A673 (cell line): ENCODE results near the gene CYP1A2. TPM values are rescaled to one million over a fixed set of nuclear protein-coding genes. Genes with fewer than 3 reads are reported as not detected.

ENCODE experiments used
- BruUV-seq: library from RNA; stranded (reverse); fragments of 400-500 nt; replicated peaks from 2 replicates; lab custom pipeline; 2021; lab: Mats Ljungman, UMichigan
- CTCF ChIA-PET: fragments of 300-600 bp; sonication (Branson Sonifier 250); formaldehyde crosslinking; loops from one replicate; lab custom pipeline; 2022; ENCODE audit warnings: antibody characterized with exemption; lab: Charles Lee
- POLR2A ChIA-PET: fragments of 300-600 bp; sonication (Branson Sonifier 250); formaldehyde crosslinking; loops from one replicate; lab custom pipeline; 2022; ENCODE audit warnings: antibody characterized with exemption; ENCODE audit not compliant: low non-redundant PET; lab: Charles Lee
- DNase-seq: peaks from one replicate; pipeline ENCODE4 v3.0.0-alpha.2; 2015; ENCODE audit warnings: low spot score
- H3K27ac ChIP-seq: fragments of 200-600 bp; sonication (generic); 2 replicates; pipeline ENCODE4 v1.5.1; 2016; ENCODE audit warnings: mixed run types, low read depth, mild to moderate bottlenecking, mixed read lengths, antibody characterized with exemption, low read length; ENCODE audit not compliant: poor library complexity, severe bottlenecking
- H3K27me3 ChIP-seq: fragments of 200-600 bp; sonication (generic); replicated peaks from 2 replicates; pipeline ENCODE4 v1.6.1; 2017; ENCODE audit warnings: mixed run types, low read depth, mild to moderate bottlenecking, mixed read lengths, antibody characterized with exemption, low read length; ENCODE audit not compliant: insufficient read depth, poor library complexity
- H3K36me3 ChIP-seq: fragments of 200-600 bp; sonication (generic); 2 replicates; pipeline ENCODE4 v1.6.1; 2016; ENCODE audit warnings: mixed run types, mild to moderate bottlenecking, mixed read lengths, antibody characterized with exemption, low read length; ENCODE audit not compliant: insufficient read depth, poor library complexity, severe bottlenecking
- H3K4me1 ChIP-seq: fragments of 200-600 bp; sonication (generic); 2 replicates; pipeline ENCODE4 v1.6.1; 2017; ENCODE audit warnings: mixed run types, mild to moderate bottlenecking, mixed read lengths, antibody characterized with exemption, low read length; ENCODE audit not compliant: insufficient read depth, poor library complexity, severe bottlenecking
- H3K4me3 ChIP-seq: fragments of 200-600 bp; sonication (generic); 2 replicates; pipeline ENCODE4 v1.5.1; 2016; ENCODE audit warnings: low read depth, mixed run types, mild to moderate bottlenecking, mixed read lengths, low read length; ENCODE audit not compliant: poor library complexity, severe bottlenecking
- H3K9me3 ChIP-seq: fragments of 200-600 bp; sonication (generic); 2 replicates; pipeline ENCODE4 v1.6.1; 2016; ENCODE audit warnings: mixed run types, low read depth, mild to moderate bottlenecking, mixed read lengths, antibody characterized with exemption, low read length; ENCODE audit not compliant: poor library complexity, severe bottlenecking
- CTCF ChIP-seq: fragments of 300-800, 200-600 bp; sonication (generic); conservative IDR thresholded peaks from 2 replicates; pipeline ENCODE4 v1.5.1; 2017; ENCODE audit warnings: low read depth, mild to moderate bottlenecking, antibody characterized with exemption, low read length, moderate library complexity, mixed read lengths
- EZH2 ChIP-seq: fragments of 200-600 bp; sonication (generic); IDR thresholded peaks from 2 replicates; pipeline ENCODE4 v1.6.1; 2017; ENCODE audit warnings: borderline replicate concordance, low read depth, mild to moderate bottlenecking, mixed read lengths, antibody characterized with exemption, low read length; ENCODE audit not compliant: poor library complexity, severe bottlenecking
- intact Hi-C: fragments of 100-400 bp; cut with micrococcal nuclease; formaldehyde crosslinking; loops from one replicate; pipeline ENCODE4 v1.10.0; 2022; ENCODE audit not compliant: unreplicated experiment
- total RNA-seq: library from RNA; stranded (reverse); gene quantifications from 2 replicates; pipeline ENCODE4 v1.2.3, GENCODE V29; 2021

CYP1A2 gene
- total RNA-seq, 1 experiment from 2014 or later, result not detected

GRCh38 chr15:74749832-74750231 is 1.2 kb downstream of the CYP1A2 start:
- TF ChIP-seq EZH2 (no peak), CTCF (no peak)
- no peaks in the 10 kb centered on the region for H3K27me3 ChIP-seq
- H3K4me3 ChIP-seq, result no peak overlapping the region
- no peaks in the 10 kb centered on the region for H3K9me3 ChIP-seq
- no peak for DNase-seq
- ChIA-PET CTCF (no interaction called here), POLR2A (interaction anchor here (0.5 kb wide), 1 partner anchor 320 kb away, joined by 3 read pairs; no protein-coding TSS in a partner anchor)
- H3K27ac ChIP-seq, result no peak overlapping the region
- BruUV-seq, result no TSS peak
- no peaks in the 10 kb centered on the region for H3K4me1 ChIP-seq
- H3K36me3 ChIP-seq, result no peaks in the 10 kb centered on the region
- intact Hi-C loops, result no loop called here

- no peaks in the 10 kb centered on the region for H3K9me3 ChIP-seq
- H3K27ac ChIP-seq, result no peak overlapping the region
- no peaks in the 10 kb centered on the region for H3K36me3 ChIP-seq
- CTCF ChIA-PET, result no interaction called here
- no peaks in the 10 kb centered on the region for H3K27me3 ChIP-seq
- intact Hi-C loops, result no loop called here
- BruUV-seq, result no TSS peak
- no peak overlapping the region for H3K4me3 ChIP-seq
- no peak for DNase-seq
- H3K4me1 ChIP-seq, result no peaks in the 10 kb centered on the region
- POLR2A ChIA-PET, result no interaction called here
- TF ChIP-seq CTCF (no peak), EZH2 (no peak)
These were observed 2.1 kb downstream of the CYP1A2 start for GRCh38 chr15:74750751-74751150.

- no peak for DNase-seq
- Histone ChIP-seq H3K4me1 (no peaks in the 10 kb centered on the region), H3K27ac (no peak overlapping the region), H3K27me3 (no peaks in the 10 kb centered on the region), H3K9me3 (no peaks in the 10 kb centered on the region), H3K36me3 (no peaks in the 10 kb centered on the region), H3K4me3 (no peak overlapping the region)
- TF ChIP-seq CTCF (no peak), EZH2 (no peak)
- no TSS peak for BruUV-seq
- intact Hi-C loops, result no loop called here
- POLR2A ChIA-PET, result no interaction called here
- CTCF ChIA-PET, result no interaction called here
These were observed 3.4 kb downstream of the CYP1A2 start for GRCh38 chr15:74752011-74752410.
